ENCODE data around the gene SLC22A13. TPM values are rescaled to one million over a fixed set of nuclear protein-coding genes. Genes with fewer than 3 reads are reported as not detected.
"Not testable (repeated sequence)": the region's sequence is repeated elsewhere in the genome, so short reads cannot be mapped to it uniquely, and the experiment has no call there.

Gene SLC22A13
- total and polyA plus RNA-seq, 10 of the 15 experiments (the other 5 are each of a cell fraction or from before 2014, with no cell fraction given), result 0.03 to 0.19 (median 0.11) TPM; not detected in 5

- H3K4me3 ChIP-seq; H3K4me1 ChIP-seq (ENCODE audit: control insufficient read depth, insufficient read depth, low read length); H3K9ac ChIP-seq (ENCODE audit: control insufficient read depth, insufficient read depth, low read length); POLR2A ChIA-PET; DNase-seq (ENCODE audit: low read depth, low spot score); BruUV-seq (replicated peaks); H2AFZ ChIP-seq (ENCODE audit: control insufficient read depth, low read depth, low read length); H3K36me3 ChIP-seq (ENCODE audit: control insufficient read depth in 2 of 2, insufficient read depth in 2 of 2, low read length in 1 of 2); H3K4me2 ChIP-seq (ENCODE audit: control insufficient read depth, insufficient read depth); FAIRE-seq; ATAC-seq; H3K27ac ChIP-seq (ENCODE audit: control insufficient read depth, insufficient read depth); H3K79me2 ChIP-seq (ENCODE audit: control insufficient read depth, insufficient read depth, low read length); H4K20me1 ChIP-seq (ENCODE audit: control insufficient read depth, insufficient read depth); RAD21 ChIA-PET (ENCODE audit: unreplicated experiment); H3K9me3 ChIP-seq (replicated peaks; ENCODE audit: control insufficient read depth, insufficient read depth, low read length); SMC1A ChIA-PET (ENCODE audit: uncharacterized antibody, unreplicated experiment); in situ Hi-C loops (cut with MboI); H3K27me3 ChIP-seq (replicated peaks in 1 of 2; ENCODE audit: control insufficient read depth in 2 of 2, insufficient read depth in 2 of 2, low read length in 1 of 2): not testable (repeated sequence)
- 65% methylated on average over 16 of the region's 16 CpGs for WGBS (ENCODE audit: insufficient coverage, insufficient replicate concordance, low lambda C conversion rate, missing lambda C conversion rate)
- intact Hi-C loops (cut with micrococcal nuclease; ENCODE audit: unreplicated experiment), result loop anchor here (10.0 kb wide), 1 partner anchor 315 kb away; no protein-coding TSS in a partner anchor
- CTCF ChIA-PET, result interaction anchor here (0.9 kb wide), 2 partner anchors 8 to 436 kb away, joined by 3 to 4 read pairs; no protein-coding TSS in a partner anchor
Observed at GRCh38 chr3:38289286-38290217, 23.9 kb downstream of the SLC22A13 start.

GRCh38 chr3:38297053-38297452 is 31.4 kb downstream of the SLC22A13 start:
- FAIRE-seq; ATAC-seq; H3K36me3 ChIP-seq (ENCODE audit: control insufficient read depth in 2 of 2, insufficient read depth in 2 of 2, low read length in 1 of 2); H2AFZ ChIP-seq (ENCODE audit: control insufficient read depth, low read depth, low read length); H3K4me1 ChIP-seq (ENCODE audit: control insufficient read depth, insufficient read depth, low read length); H3K4me3 ChIP-seq; in situ Hi-C loops (cut with MboI); BruUV-seq (replicated peaks); H3K9ac ChIP-seq (ENCODE audit: control insufficient read depth, insufficient read depth, low read length); H4K20me1 ChIP-seq (ENCODE audit: control insufficient read depth, insufficient read depth); H3K9me3 ChIP-seq (replicated peaks; ENCODE audit: control insufficient read depth, insufficient read depth, low read length); H3K79me2 ChIP-seq (ENCODE audit: control insufficient read depth, insufficient read depth, low read length); POLR2A ChIA-PET; H3K27me3 ChIP-seq (replicated peaks in 1 of 2; ENCODE audit: control insufficient read depth in 2 of 2, insufficient read depth in 2 of 2, low read length in 1 of 2); DNase-seq (ENCODE audit: low read depth, low spot score); H3K27ac ChIP-seq (ENCODE audit: control insufficient read depth, insufficient read depth); H3K4me2 ChIP-seq (ENCODE audit: control insufficient read depth, insufficient read depth); RAD21 ChIA-PET (ENCODE audit: unreplicated experiment): not testable (repeated sequence)
- ChIA-PET SMC1A (ENCODE audit: uncharacterized antibody, unreplicated experiment) (interaction anchor here (0.6 to 2.8 kb wide), 6 partner anchors 45 to 334 kb away, joined by 3 to 20 read pairs (median 4); no protein-coding TSS in a partner anchor), CTCF (interaction anchor here (0.8 to 5.0 kb wide), 9 partner anchors 8 to 323 kb away, joined by 3 to 54 read pairs (median 4); no protein-coding TSS in a partner anchor)
- 56% methylated on average over 4 of the region's 4 CpGs for WGBS (ENCODE audit: insufficient coverage, insufficient replicate concordance, low lambda C conversion rate, missing lambda C conversion rate)
- intact Hi-C loops (cut with micrococcal nuclease; ENCODE audit: unreplicated experiment), result loop anchor here (5.0 to 10.0 kb wide), 2 partner anchors 180 to 322 kb away; no protein-coding TSS in a partner anchor
